ENCODE results near the gene TM4SF5.

DNA sequence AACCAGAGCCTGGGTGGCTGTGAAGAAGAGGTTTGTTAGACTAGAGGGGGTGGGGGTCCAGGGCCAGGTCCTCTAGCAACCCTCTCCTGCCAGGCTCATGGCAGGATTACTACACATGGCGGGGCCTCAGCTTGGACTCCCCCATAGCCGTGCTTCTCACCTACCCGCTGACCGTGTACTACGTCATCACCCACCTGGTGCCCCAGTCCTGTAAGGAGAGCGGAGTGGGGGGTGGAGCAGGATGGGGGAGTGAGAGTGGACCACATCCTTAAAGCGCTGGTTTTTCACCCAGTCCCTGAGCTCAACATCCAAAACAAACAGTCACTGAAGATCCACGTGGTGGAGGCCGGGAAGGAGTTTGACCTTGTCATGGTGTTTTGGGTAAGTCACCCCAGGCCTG lies 27.8 kb upstream of the TM4SF5 start:
- TF ChIP-seq E2F1 (CRISPR knock-in tag; IDR thresholded peaks at IDR 0.05) = no peak
- TF ChIP-seq, protein P1, sequence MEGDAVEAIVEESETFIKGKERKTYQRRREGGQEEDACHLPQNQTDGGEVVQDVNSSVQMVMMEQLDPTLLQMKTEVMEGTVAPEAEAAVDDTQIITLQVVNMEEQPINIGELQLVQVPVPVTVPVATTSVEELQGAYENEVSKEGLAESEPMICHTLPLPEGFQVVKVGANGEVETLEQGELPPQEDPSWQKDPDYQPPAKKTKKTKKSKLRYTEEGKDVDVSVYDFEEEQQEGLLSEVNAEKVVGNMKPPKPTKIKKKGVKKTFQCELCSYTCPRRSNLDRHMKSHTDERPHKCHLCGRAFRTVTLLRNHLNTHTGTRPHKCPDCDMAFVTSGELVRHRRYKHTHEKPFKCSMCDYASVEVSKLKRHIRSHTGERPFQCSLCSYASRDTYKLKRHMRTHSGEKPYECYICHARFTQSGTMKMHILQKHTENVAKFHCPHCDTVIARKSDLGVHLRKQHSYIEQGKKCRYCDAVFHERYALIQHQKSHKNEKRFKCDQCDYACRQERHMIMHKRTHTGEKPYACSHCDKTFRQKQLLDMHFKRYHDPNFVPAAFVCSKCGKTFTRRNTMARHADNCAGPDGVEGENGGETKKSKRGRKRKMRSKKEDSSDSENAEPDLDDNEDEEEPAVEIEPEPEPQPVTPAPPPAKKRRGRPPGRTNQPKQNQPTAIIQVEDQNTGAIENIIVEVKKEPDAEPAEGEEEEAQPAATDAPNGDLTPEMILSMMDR (IDR thresholded peaks at IDR 0.05) = no peak
- TF ChIP-seq, protein P2, sequence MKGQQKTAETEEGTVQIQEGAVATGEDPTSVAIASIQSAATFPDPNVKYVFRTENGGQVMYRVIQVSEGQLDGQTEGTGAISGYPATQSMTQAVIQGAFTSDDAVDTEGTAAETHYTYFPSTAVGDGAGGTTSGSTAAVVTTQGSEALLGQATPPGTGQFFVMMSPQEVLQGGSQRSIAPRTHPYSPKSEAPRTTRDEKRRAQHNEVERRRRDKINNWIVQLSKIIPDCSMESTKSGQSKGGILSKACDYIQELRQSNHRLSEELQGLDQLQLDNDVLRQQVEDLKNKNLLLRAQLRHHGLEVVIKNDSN (CRISPR knock-in tag; IDR thresholded peaks at IDR 0.05) = no peak
- TF ChIP-seq, protein P3, sequence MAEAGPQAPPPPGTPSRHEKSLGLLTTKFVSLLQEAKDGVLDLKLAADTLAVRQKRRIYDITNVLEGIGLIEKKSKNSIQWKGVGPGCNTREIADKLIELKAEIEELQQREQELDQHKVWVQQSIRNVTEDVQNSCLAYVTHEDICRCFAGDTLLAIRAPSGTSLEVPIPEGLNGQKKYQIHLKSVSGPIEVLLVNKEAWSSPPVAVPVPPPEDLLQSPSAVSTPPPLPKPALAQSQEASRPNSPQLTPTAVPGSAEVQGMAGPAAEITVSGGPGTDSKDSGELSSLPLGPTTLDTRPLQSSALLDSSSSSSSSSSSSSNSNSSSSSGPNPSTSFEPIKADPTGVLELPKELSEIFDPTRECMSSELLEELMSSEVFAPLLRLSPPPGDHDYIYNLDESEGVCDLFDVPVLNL (CRISPR knock-in tag; IDR thresholded peaks at IDR 0.05; ENCODE audit: borderline replicate concordance, low read depth) = no peak

Measured in WTC11 (cell line).